Measurements from ENCODE around the gene BRMS1. TPM values are rescaled to one million over a fixed set of nuclear protein-coding genes. Genes with fewer than 3 reads are reported as not detected.

Gene BRMS1
- total RNA-seq, 2 donors from 2014 or later = 55.7 to 71.3 TPM

DNA sequence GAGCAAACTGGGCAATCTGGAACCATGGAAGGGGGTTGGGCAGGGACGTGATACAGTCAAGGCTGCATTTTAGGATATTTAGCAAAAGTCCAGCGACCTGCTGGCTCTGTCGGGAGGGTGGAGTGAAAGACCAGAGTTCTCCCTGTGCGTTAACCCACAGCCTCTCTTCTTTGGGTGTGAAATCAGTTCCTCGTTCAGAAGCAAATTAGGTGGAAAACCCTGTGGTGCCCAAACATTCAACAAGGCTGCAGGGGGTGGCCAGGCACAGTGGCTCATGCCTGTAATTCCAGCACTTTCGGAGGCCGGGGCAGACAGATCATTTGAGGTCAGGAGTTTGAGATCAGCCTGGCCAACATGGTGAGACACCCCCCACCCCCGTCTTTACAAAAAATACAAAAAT, 47.3 kb downstream of the BRMS1 start:
- Histone ChIP-seq H3K36me3 (no peaks in the 10 kb centered on the region), H3K4me3 (no peak overlapping the region), H3K4me1 (replicated peaks) (no peaks in the 10 kb centered on the region), H3K9me3 (no peaks in the 10 kb centered on the region), H3K27ac (no peak overlapping the region), H3K27me3 (replicated peaks; ENCODE audit: insufficient read depth) (peaks cover 3% of the 10 kb centered on the region)
- intact Hi-C loops (cut with DNase I) = no loop called here
- TF ChIP-seq POLR2A (IDR thresholded peaks at IDR 0.05) (no peak), POLR2AphosphoS5 (IDR thresholded peaks at IDR 0.05) (no peak)
- TF ChIP-seq, protein P1, sequence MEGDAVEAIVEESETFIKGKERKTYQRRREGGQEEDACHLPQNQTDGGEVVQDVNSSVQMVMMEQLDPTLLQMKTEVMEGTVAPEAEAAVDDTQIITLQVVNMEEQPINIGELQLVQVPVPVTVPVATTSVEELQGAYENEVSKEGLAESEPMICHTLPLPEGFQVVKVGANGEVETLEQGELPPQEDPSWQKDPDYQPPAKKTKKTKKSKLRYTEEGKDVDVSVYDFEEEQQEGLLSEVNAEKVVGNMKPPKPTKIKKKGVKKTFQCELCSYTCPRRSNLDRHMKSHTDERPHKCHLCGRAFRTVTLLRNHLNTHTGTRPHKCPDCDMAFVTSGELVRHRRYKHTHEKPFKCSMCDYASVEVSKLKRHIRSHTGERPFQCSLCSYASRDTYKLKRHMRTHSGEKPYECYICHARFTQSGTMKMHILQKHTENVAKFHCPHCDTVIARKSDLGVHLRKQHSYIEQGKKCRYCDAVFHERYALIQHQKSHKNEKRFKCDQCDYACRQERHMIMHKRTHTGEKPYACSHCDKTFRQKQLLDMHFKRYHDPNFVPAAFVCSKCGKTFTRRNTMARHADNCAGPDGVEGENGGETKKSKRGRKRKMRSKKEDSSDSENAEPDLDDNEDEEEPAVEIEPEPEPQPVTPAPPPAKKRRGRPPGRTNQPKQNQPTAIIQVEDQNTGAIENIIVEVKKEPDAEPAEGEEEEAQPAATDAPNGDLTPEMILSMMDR (IDR thresholded peaks at IDR 0.05) = no peak
- DNase-seq (ENCODE audit: low spot score) = no peak
- WGBS = 52% methylated on average over 8 of the region's 8 CpGs

DNA sequence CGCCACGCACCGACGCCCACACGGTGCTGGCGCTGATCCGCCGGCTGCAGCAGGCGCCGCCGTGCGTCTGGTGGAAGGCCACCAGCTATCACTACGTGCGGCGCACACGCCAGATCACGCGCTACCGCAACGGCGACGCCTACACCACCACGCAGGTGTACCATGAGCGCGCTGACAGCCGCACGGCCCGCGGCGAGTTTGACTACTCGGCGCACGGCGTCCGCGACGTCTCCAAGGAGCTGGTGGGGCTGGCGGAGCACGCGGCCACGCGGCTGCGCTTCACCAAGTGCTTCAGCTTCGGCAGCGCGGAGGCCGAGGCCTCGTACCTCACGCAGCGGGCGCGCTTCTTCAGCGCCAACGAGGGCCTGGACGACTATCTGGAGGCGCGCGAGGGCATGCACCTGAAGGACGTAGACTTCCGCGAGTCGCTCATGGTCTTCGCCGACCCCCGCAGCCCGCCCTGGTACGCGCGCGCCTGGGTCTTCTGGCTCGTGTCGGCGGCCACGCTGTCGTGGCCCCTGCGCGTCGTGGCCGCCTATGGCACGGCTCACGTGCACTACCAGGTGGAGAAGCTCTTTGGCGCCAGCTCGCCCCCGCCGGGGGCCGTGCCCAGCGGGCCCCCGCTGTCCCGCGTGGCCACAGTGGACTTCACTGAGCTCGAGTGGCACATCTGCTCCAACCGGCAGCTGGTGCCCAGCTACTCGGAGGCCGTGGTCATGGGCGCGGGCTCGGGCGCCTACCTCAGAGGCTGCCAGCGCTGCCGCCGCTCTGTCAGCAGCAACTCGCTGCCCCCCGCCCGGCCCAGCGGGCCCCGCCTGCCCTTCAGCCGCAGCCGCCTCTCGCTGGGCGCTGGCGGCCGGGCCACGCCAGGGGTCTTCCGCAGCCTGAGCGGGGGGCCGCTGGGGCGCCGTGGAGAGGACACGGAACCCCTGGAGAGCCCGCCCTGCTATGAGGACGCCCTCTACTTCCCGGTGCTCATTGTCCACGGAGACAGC, 50.0 kb downstream of the BRMS1 start:
- H3K27ac ChIP-seq = no peak overlapping the region

DNA sequence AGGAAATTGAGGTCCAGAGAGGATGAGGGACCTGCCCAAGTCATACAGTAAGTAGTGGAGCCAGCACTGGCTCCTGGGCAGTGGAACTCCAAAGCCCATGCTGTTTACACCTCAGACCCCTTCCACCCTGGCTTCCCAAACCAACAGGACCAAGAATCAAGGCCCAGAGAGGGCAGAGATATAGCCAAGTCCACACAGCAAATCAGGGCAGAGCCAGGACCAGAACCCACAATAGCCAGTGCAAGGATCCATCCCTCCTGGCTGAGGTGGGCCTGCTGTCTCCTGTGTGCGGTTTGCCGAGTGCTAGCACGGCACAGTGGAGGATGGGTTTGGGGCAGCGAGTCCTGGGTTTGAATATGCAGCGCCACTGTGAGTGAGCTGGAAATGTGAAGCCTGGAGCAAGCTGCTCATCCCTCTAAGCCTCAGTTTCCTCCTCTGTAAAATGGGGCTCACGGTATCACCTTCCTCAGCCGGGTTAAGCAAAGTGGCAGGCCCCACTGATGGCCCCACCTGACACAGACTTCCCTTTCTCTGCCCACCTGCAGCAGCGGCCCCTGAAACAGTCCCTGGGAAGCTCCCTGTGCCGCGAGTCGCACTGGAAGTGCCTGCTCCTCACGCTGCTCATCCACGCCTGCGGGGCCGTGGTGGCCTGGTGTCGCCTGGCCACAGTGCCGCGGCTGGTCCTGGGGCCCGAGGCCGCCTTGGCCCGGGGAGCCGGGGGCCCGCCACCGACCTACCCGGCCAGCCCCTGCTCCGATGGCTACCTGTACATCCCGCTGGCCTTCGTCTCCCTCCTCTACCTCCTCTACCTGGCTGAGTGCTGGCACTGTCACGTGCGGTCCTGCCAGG, 50.9 kb downstream of the BRMS1 start:
- no peaks in the 10 kb centered on the region for H3K9me3 ChIP-seq
- DNase-seq (ENCODE audit: low spot score) = no peak
- no peak overlapping the region for H3K27ac ChIP-seq
- peaks cover 9% of the 10 kb centered on the region for H3K4me1 ChIP-seq (replicated peaks)
- 80% methylated on average over 30 of the region's 30 CpGs for WGBS
- no peak overlapping the region for H3K4me3 ChIP-seq
- intact Hi-C loops (cut with DNase I) = no loop called here
- TF ChIP-seq POLR2A (IDR thresholded peaks at IDR 0.05) (no peak), POLR2AphosphoS5 (IDR thresholded peaks at IDR 0.05) (no peak)
- TF ChIP-seq, protein P1 (IDR thresholded peaks at IDR 0.05) = no peak
- H3K27me3 ChIP-seq (replicated peaks; ENCODE audit: insufficient read depth) = peaks cover 3% of the 10 kb centered on the region
- no peaks in the 10 kb centered on the region for H3K36me3 ChIP-seq

More for the DNA sequence above, 50.0 kb downstream of the BRMS1 start:
- Histone ChIP-seq H3K27me3 (replicated peaks; ENCODE audit: insufficient read depth) (peaks cover 3% of the 10 kb centered on the region), H3K9me3 (no peaks in the 10 kb centered on the region), H3K4me1 (replicated peaks) (peaks cover 6% of the 10 kb centered on the region), H3K36me3 (no peaks in the 10 kb centered on the region), H3K4me3 (no peak overlapping the region)
- intact Hi-C loops (cut with DNase I) = no loop called here
- TF ChIP-seq, protein P1 (IDR thresholded peaks at IDR 0.05) = no peak
- TF ChIP-seq POLR2A (IDR thresholded peaks at IDR 0.05) (no peak), POLR2AphosphoS5 (IDR thresholded peaks at IDR 0.05) (no peak)
- 80% methylated on average over 92 of the region's 123 CpGs for WGBS
- DNase-seq (ENCODE audit: low spot score) = no peak

DNA sequence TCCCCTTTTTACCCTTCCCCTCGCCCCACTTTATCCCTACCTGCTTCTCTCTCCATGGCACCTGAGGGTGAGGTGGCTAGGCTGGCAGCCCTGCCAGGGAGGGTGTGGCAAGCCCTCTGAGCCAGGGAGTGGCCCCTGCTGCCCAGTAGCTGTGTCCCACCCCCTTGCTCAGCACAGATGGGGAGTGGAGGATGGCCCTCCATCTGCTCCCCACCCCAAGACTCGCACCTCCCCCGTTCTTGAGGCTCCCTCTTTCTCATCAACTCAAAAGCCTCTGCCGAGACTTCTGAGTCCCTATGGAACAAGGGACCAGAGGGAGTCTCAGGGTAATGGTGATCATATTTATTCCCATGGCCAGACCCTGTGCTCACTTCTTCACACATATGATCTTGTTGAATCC, 51.6 kb downstream of the BRMS1 start:
- 70% methylated on average over 4 of the region's 4 CpGs for WGBS
- intact Hi-C loops (cut with DNase I) = no loop called here
- Histone ChIP-seq H3K27ac (no peak overlapping the region), H3K4me1 (replicated peaks) (peaks cover 10% of the 10 kb centered on the region), H3K27me3 (replicated peaks; ENCODE audit: insufficient read depth) (peaks cover 3% of the 10 kb centered on the region), H3K9me3 (no peaks in the 10 kb centered on the region), H3K36me3 (no peaks in the 10 kb centered on the region), H3K4me3 (no peak overlapping the region)
- no peak for TF ChIP-seq POLR2AphosphoS5 (IDR thresholded peaks at IDR 0.05)
- TF ChIP-seq, protein P1 (IDR thresholded peaks at IDR 0.05) = no peak
- no peak for TF ChIP-seq POLR2A (IDR thresholded peaks at IDR 0.05)
- no peak for DNase-seq (ENCODE audit: low spot score)
